CD4-positive, CD25-positive, alpha-beta regulatory T cell (primary cell): ENCODE data around the gene SEMA7A. TPM values are rescaled to one million over a fixed set of nuclear protein-coding genes. Genes with fewer than 3 reads are reported as not detected.
A peak's percentile ranks its signal among the peaks of the same experiment; 100 is the strongest.
"Not testable (repeated sequence)": the region's sequence is repeated elsewhere in the genome, so short reads cannot be mapped to it uniquely, and the experiment has no call there.

ENCODE experiments used
- ATAC-seq, 2 donors: fragments of 150-1000 bp; cut with Tn5 transposase; one replicate each; pipeline ENCODE4 v1.10.0; 2021; ENCODE audit warnings: low read depth in 2 of 2, moderate number of reproducible peaks in 2 of 2, moderate library complexity in 1 of 2
- DNase-seq, 3 donors: peaks; one replicate each; pipeline versions ENCODE4 v3.0.0 to v3.0.0-alpha.2; 2012 to 2022; ENCODE audit warnings: mixed read lengths in 1 of 3
- H3K27ac ChIP-seq: one replicate; pipeline ENCODE4 v1.7.0; 2013; ENCODE audit warnings: mild to moderate bottlenecking, low read length; ENCODE audit not compliant: insufficient read depth, poor library complexity, severe bottlenecking
- H3K27me3 ChIP-seq: one replicate; pipeline ENCODE4 v1.7.0; 2013; ENCODE audit warnings: low read length; ENCODE audit not compliant: control insufficient read depth, insufficient read depth
- H3K36me3 ChIP-seq: one replicate; pipeline ENCODE4 v1.7.0; 2013; ENCODE audit warnings: mild to moderate bottlenecking, low read length, moderate library complexity; ENCODE audit not compliant: control insufficient read depth, insufficient read depth
- H3K4me1 ChIP-seq: 2 replicates; pipeline ENCODE4 v1.7.0; 2013; ENCODE audit warnings: mild to moderate bottlenecking, low read length; ENCODE audit not compliant: insufficient read depth, control insufficient read depth, poor library complexity, severe bottlenecking
- H3K4me3 ChIP-seq: one replicate; pipeline ENCODE4 v1.7.0; 2013; ENCODE audit warnings: low read depth, mild to moderate bottlenecking, low read length, moderate library complexity
- H3K9me3 ChIP-seq, 2 experiments: 1 replicate in 1 of 2; 2 replicates in 1 of 2; pipeline ENCODE4 v1.7.0; 2013; ENCODE audit warnings: low read length in 2 of 2, mild to moderate bottlenecking in 1 of 2, moderate library complexity in 1 of 2; ENCODE audit not compliant: control insufficient read depth in 2 of 2
- H3K27ac Mint-ChIP-seq, 3 donors: one replicate each; pipeline ENCODE4 v1.8.0; 2020 to 2022; ENCODE audit warnings: mild to moderate bottlenecking in 3 of 3, mixed read lengths in 3 of 3, moderate library complexity in 2 of 3
- H3K27me3 Mint-ChIP-seq: one replicate; pipeline ENCODE4 v1.8.0; 2022; ENCODE audit warnings: mild to moderate bottlenecking, mixed read lengths
- H3K36me3 Mint-ChIP-seq: one replicate; pipeline ENCODE4 v1.8.0; 2020; ENCODE audit warnings: mixed read lengths
- H3K4me1 Mint-ChIP-seq, 4 donors: one replicate each; pipeline ENCODE4 v1.8.0; 2020 to 2022; ENCODE audit warnings: mixed read lengths in 4 of 4, mild to moderate bottlenecking in 1 of 4
- H3K4me3 Mint-ChIP-seq, 4 donors: one replicate each; pipeline ENCODE4 v1.8.0; 2020 to 2022; ENCODE audit warnings: mild to moderate bottlenecking in 4 of 4, mixed read lengths in 4 of 4, moderate library complexity in 3 of 4
- H3K9me3 Mint-ChIP-seq, 7 donors: one replicate each; pipeline ENCODE4 v1.8.0; 2020 to 2022; ENCODE audit warnings: mixed read lengths in 7 of 7, mild to moderate bottlenecking in 3 of 7, moderate library complexity in 2 of 7
- polyA plus RNA-seq, 4 donors: library from polyadenylated mRNA; unstranded; fragments of 300-500 nt; fragmentation: Illumina TruSeq; gene quantifications; one replicate each; pipeline ENCODE4 v1.2.3, GENCODE V29; 2021
- total RNA-seq: library from RNA; stranded (reverse); gene quantifications from one replicate; pipeline ENCODE4 v1.2.3, GENCODE V29; 2022

The SEMA7A gene, protein sequence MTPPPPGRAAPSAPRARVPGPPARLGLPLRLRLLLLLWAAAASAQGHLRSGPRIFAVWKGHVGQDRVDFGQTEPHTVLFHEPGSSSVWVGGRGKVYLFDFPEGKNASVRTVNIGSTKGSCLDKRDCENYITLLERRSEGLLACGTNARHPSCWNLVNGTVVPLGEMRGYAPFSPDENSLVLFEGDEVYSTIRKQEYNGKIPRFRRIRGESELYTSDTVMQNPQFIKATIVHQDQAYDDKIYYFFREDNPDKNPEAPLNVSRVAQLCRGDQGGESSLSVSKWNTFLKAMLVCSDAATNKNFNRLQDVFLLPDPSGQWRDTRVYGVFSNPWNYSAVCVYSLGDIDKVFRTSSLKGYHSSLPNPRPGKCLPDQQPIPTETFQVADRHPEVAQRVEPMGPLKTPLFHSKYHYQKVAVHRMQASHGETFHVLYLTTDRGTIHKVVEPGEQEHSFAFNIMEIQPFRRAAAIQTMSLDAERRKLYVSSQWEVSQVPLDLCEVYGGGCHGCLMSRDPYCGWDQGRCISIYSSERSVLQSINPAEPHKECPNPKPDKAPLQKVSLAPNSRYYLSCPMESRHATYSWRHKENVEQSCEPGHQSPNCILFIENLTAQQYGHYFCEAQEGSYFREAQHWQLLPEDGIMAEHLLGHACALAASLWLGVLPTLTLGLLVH
- total RNA-seq: 5.0 TPM
- under 1 TPM in 3 of 4 donors, not detected in 1; 0.09 to 0.39 (median 0.11) TPM for polyA plus RNA-seq

DNA sequence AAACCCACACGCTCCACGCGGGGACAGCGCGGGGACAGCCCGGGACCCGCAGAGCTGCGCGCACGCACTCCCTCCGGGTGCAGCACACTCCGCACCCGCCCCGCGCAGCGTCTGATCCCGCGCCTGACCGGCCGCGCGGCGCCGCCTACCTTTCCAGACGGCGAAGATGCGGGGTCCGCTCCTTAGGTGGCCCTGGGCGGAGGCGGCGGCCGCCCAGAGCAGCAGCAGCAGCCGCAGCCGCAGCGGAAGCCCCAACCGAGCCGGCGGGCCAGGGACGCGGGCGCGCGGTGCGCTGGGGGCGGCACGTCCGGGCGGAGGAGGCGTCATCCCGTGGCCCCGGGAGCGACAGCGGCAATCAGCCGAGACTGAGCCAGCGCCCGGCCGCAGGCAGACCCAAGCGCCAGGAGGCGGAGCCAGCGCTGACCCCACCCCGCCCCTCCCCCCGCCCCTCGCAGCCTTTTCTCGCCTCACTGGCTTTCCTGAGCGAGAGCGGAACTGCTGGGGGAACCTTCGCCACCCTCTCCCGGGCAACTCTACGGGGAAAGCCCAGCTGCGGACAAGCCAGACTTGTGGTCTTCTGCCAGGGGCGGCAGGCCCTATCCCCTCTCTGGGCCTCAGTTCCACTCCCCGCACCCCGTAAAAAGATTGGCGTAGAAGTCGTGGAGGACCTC is at the start of gene SEMA7A:
TSS of gene SEMA7A (minus strand) at position 367 of the 671 bp plus-strand sequence. CDS start at position 327, 40 bp downstream.
- Histone ChIP-seq H3K4me3 (peak within 1 kb of the TSS; percentile 53), H3K9me3 (no peaks in the 10 kb centered on the region), H3K36me3 (no peaks in the 10 kb centered on the region), H3K27me3 (no peaks in the 10 kb centered on the region), H3K4me1 (peaks cover 25% of the 10 kb centered on the region), H3K27ac (peak within 1 kb of the TSS; percentile 41)
- Mint-ChIP-seq H3K4me1 (peaks cover 0 to 41% (median 20%) of the 10 kb centered on the region in 4 donors), H3K4me3 (peak within 1 kb of the TSS; percentile 77 to 92 (median 83)), H3K36me3 (no peaks in the 10 kb centered on the region), H3K27ac (peak within 1 kb of the TSS; percentile 52 to 89 (median 75)), H3K27me3 (peaks cover 5% of the 10 kb centered on the region), H3K9me3 (no peaks in the 10 kb centered on the region)
- peak; percentile 63 to 89 (median 65) for DNase-seq
- ATAC-seq: peak; percentile 79

DNA sequence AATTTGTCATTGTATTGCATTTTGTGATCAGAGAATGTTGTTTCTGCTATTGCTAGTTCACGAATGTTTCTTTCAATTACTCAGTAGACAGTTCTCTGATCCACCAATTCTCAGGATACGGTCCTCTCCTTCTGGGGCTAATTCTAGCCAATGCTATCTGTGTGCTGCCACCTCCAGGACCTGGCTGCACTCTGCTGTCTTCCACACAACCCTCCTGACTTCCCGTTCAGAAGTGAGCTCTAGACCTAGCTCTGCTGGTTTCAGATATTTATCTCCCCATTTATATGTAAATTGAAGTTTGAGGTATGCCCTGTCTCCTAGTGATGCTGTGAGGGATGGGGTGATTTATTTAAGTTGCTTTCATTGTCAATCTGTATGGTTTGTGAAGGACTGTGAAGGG is 48.9 kb upstream of the SEMA7A start:
- Mint-ChIP-seq H3K27me3 (no peaks in the 10 kb centered on the region), H3K4me3 (no peak overlapping the region), H3K27ac (peak overlapping the region in 1 of 3 donors; percentile 52), H3K4me1 (peaks cover 0 to 4% (median 1%) of the 10 kb centered on the region in 4 donors), H3K36me3 (peaks cover 30% of the 10 kb centered on the region), H3K9me3 (no peaks in the 10 kb centered on the region)
- peaks cover 4% of the 10 kb centered on the region for H3K36me3 ChIP-seq
- H3K4me1 ChIP-seq: no peaks in the 10 kb centered on the region
- no peaks in the 10 kb centered on the region for H3K9me3 ChIP-seq
- H3K27me3 ChIP-seq: no peaks in the 10 kb centered on the region
- H3K27ac ChIP-seq: no peak overlapping the region
- DNase-seq (no peak), ATAC-seq (no peak)
- no peak overlapping the region for H3K4me3 ChIP-seq

DNA sequence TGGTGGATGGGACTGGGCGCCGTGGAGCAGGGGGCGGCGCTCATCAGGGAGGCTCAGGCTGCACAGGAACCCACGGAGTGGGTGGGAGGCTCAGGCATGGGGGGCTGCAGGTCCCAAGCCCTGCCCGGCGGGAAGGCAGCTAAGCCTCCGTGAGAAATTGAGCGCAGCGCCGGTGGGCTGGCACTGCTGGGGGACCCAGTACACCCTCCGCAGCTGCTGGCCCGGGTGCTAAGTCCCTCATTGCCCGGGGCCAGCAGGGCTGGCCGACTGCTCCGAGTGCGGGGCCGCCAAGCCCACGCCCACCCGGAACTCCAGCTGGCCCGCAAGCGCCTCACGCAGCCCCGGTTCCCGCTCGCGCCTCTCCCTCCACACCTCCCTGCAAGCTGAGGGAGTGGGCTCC is 46.6 kb upstream of the SEMA7A start:
- not testable (repeated sequence) for H3K9me3 Mint-ChIP-seq, H3K27me3 ChIP-seq, H3K4me1 Mint-ChIP-seq, DNase-seq, H3K27ac Mint-ChIP-seq, H3K27me3 Mint-ChIP-seq, H3K4me3 Mint-ChIP-seq, H3K27ac ChIP-seq, H3K9me3 ChIP-seq, H3K4me3 ChIP-seq, ATAC-seq, H3K36me3 ChIP-seq, H3K4me1 ChIP-seq
- peaks cover 32% of the 10 kb centered on the region for H3K36me3 Mint-ChIP-seq

DNA sequence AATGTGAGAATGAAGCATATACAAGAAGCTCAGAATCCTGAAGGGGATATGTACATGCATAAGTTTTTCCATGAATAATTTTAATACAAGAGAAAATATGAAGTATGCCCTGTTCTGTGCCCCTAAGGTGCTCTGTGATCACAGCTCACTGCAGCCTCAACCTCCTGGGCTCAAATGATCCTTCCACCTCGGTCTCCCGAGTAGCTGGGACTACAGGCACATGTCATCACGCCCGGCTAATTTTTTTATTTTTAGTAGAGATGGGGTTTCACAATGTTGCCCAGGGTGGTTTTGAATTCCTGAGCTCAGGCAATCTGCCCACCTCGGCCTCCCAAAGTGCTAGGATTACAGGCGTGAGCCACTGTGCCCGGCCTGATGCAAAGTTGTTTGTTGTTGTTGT is 37.9 kb upstream of the SEMA7A start:
- H3K36me3 ChIP-seq: peaks cover 10% of the 10 kb centered on the region
- not testable (repeated sequence) for H3K9me3 Mint-ChIP-seq, H3K27me3 Mint-ChIP-seq, H3K27ac Mint-ChIP-seq, H3K27ac ChIP-seq, ATAC-seq, H3K9me3 ChIP-seq, H3K27me3 ChIP-seq, H3K4me1 Mint-ChIP-seq, DNase-seq, H3K4me1 ChIP-seq, H3K4me3 Mint-ChIP-seq, H3K4me3 ChIP-seq
- peaks cover 32% of the 10 kb centered on the region for H3K36me3 Mint-ChIP-seq

DNA sequence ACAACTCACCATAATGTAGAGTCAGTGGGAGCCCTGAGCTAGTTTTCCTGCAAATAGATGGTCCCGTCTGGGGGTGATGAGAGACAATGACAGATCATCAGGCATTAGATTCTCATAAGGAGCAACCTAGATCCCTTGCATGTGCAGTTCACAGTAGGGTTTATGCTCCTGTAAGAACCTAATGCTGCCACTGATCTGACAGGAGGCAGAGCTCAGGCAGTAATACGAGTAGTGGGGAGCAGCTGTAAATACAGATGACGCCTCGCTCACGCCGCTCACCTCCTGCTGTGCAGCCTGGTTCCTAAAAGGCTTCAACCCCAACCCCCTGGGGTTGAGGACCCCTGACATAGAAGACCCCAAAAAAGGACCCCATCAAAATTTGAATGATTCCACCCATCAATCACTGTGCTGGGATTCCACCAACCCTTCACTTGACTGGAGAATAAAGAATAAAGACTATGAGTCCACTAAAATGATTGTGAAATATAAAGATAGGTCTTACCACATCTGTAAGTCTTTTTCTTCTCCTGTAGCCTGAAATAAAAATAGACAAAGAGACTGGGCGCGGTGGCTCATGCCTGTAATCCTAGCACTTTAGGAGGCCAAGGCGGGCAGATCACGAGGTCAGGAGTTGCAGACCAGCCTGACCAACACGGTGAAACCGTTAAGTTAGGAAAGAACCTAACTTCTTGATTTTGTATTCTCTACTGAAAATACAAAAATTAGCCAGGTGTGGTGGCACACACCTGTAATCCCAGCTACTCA is 37.1 kb upstream of the SEMA7A start:
- Histone ChIP-seq H3K36me3 (peaks cover 14% of the 10 kb centered on the region), H3K9me3 (no peaks in the 10 kb centered on the region), H3K27me3 (no peaks in the 10 kb centered on the region), H3K4me1 (no peaks in the 10 kb centered on the region), H3K4me3 (no peak overlapping the region), H3K27ac (no peak overlapping the region)
- ATAC-seq (no peak), DNase-seq (no peak)
- no peak overlapping the region for H3K4me3 Mint-ChIP-seq
- H3K9me3 Mint-ChIP-seq: peaks cover 0 to 1% (median 0%) of the 10 kb centered on the region in 7 donors
- peaks cover 35% of the 10 kb centered on the region for H3K36me3 Mint-ChIP-seq
- H3K4me1 Mint-ChIP-seq: peaks cover 0 to 5% (median 1%) of the 10 kb centered on the region in 4 donors
- H3K27ac Mint-ChIP-seq: peak overlapping the region in 1 of 3 donors; percentile 41
- H3K27me3 Mint-ChIP-seq: no peaks in the 10 kb centered on the region

DNA sequence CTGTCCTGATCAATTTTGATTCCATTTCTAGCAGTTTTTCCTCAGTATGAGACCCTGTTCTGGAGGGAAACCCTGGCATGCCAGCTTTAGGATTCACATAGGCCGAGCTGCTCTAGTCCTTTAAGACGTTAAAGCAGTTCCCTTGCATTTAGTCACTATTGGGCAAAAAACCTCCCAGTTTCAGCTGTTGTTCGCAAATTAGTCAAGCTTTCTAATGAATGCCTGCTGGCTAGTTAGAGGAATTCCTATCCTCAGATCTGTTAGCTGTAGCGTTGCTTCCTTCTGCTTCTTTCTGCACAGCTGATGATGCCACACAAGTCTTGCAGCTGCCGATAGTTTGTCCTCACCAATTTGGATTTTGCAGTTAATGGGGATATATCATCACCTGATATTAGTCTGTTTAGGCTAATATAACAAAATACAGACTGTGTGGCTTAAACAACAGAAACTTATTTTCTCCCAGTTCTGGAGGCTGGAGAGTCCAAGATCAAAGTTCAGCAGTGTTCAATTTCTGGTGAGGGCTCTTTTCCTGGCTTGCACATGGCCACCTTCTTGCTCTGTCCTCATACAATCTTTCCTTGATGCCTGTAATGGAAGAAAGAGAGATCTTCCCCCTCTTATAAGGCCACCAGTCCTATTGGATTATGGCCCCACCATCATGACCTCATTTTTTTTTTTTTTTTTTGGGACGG is 34.7 kb upstream of the SEMA7A start:
- no peaks in the 10 kb centered on the region for H3K27me3 Mint-ChIP-seq
- H3K4me1 Mint-ChIP-seq: peaks cover 9 to 16% (median 12%) of the 10 kb centered on the region in 4 donors
- H3K9me3 Mint-ChIP-seq: peaks cover 0 to 6% (median 0%) of the 10 kb centered on the region in 7 donors
- no peaks in the 10 kb centered on the region for H3K27me3 ChIP-seq
- H3K4me1 ChIP-seq: no peaks in the 10 kb centered on the region
- peak overlapping the region in 1 of 4 donors; percentile 44 for H3K4me3 Mint-ChIP-seq
- DNase-seq: no peak
- no peaks in the 10 kb centered on the region for H3K9me3 ChIP-seq
- H3K27ac ChIP-seq: no peak overlapping the region
- no peak overlapping the region for H3K4me3 ChIP-seq
- peaks cover 35% of the 10 kb centered on the region for H3K36me3 Mint-ChIP-seq
- H3K27ac Mint-ChIP-seq: no peak overlapping the region
- H3K36me3 ChIP-seq: peaks cover 12% of the 10 kb centered on the region
- no peak for ATAC-seq

DNA sequence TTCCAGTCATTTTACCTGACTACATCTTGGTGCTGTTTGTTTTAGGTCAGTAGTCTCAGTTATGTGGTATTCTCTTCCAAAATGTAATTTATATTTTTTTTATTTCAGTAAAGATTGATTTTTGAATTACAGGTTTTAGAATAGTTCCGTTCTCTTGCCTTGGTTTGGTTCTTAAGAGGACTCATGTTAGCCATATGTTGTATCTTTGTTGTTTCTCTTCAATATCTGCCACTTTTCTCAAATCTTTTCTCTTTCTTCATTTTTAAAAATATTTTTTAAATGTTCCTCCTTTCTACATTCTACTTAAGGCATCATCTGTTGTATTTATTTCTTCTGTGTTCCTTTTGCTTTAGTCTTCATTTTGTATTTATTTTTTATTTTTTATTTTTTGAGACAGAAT is 32.8 kb upstream of the SEMA7A start:
- Mint-ChIP-seq H3K36me3 (peaks cover 22% of the 10 kb centered on the region), H3K9me3 (peaks cover 0 to 6% (median 0%) of the 10 kb centered on the region in 7 donors), H3K27ac (no peak overlapping the region), H3K27me3 (peaks cover 2% of the 10 kb centered on the region), H3K4me1 (peaks cover 21 to 31% (median 26%) of the 10 kb centered on the region in 4 donors), H3K4me3 (peak overlapping the region in 1 of 4 donors; percentile 28)
- H3K9me3 ChIP-seq: no peaks in the 10 kb centered on the region
- H3K4me3 ChIP-seq: no peak overlapping the region
- no peak for DNase-seq
- H3K4me1 ChIP-seq: no peaks in the 10 kb centered on the region
- peaks cover 11% of the 10 kb centered on the region for H3K36me3 ChIP-seq
- ATAC-seq: no peak
- H3K27ac ChIP-seq: no peak overlapping the region
- no peaks in the 10 kb centered on the region for H3K27me3 ChIP-seq
